Mesenteric fat pad (tissue), 1 donor: ENCODE results near the gene VPS11. TPM values are rescaled to one million over a fixed set of nuclear protein-coding genes. Genes with fewer than 3 reads are reported as not detected.

Source experiments
- DNase-seq: peaks from one replicate; pipeline ENCODE4 v3.0.0-alpha.2; 2020; ENCODE audit warnings: low spot score
- microRNA-seq: library from miRNA; unstranded; fragments of <30 nt; microRNA quantifications from one replicate; pipeline ENCODE4 v1.2.0, GENCODE V29; 2020; ENCODE audit warnings: borderline number of aligned reads
- total RNA-seq: library from RNA; stranded (reverse); fragmentation: NEBNext Ultra II Directional; extraction: Animal tissue kit (Norgen Biotek cat#: 25700); gene quantifications from one replicate; pipeline ENCODE4 v1.2.1, GENCODE V29; 2021
- donor health status: DM: yes; HTN: yes; CAD: no.

The VPS11 gene
- total RNA-seq, 1 donor from 2014 or later, result 33.3 TPM

GRCh38 chr11:119120639-119121007 lies 53.0 kb downstream of the VPS11 start:
- peak; percentile 26 for DNase-seq

- DNase-seq, result peak; percentile 100
Measured at GRCh38 chr11:119121008-119121810, 53.6 kb downstream of the VPS11 start, which contains the start of gene HINFP. Gene HINFP (plus strand): TSS chr11:119121580. CDS start chr11:119126945, 5,365 bp downstream.

- DNase-seq, result no peak
Measured at GRCh38 chr11:119121811-119122124, 54.1 kb downstream of the VPS11 start.

DNA sequence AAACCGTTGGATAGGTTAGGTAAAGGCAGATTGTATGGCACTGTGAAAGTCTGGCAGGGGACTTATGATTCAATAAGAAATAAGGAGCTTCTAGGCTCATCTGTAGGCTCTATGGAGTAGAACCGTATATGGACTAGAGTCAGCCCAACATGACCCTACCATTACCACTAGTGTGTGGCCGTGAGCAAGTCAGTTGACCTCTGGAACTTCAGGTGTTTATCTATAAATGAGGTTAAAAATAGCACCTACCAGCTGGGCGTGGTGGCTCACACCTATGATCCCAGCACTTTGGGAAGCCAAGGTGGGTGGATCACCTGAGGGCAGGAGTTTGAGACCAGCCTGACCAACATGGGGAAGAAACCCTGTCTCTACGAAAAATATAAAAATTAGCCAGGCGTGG lies 58.2 kb downstream of the VPS11 start:
- DNase-seq, result peak; percentile 30

- DNase-seq, result peak; percentile 45
Measured at GRCh38 chr11:119126675-119127268, 59.2 kb downstream of the VPS11 start.

- peak; percentile 39 for DNase-seq
Measured at GRCh38 chr11:119130662-119131061, 63.0 kb downstream of the VPS11 start.

Small RNA genes within 50 kb of the gene (microRNA-seq; reads per million reads assigned to microRNA genes)
- gene MIR3656, result not detected

Other genes starting within 250 kb of the VPS11 start
- not detected for gene CXCR5, start 183.9 kb upstream of the VPS11 start, total RNA-seq
- gene BCL9L, start 141.9 kb upstream of the VPS11 start, total RNA-seq, result 86.4 TPM
- not detected for gene UPK2, start 111.5 kb upstream of the VPS11 start, total RNA-seq
- gene FOXR1, start 96.1 kb upstream of the VPS11 start, total RNA-seq, result not detected
- gene CENATAC, start 69.7 kb upstream of the VPS11 start, total RNA-seq, result 34.8 TPM
- 953 TPM for gene RPS25, start 49.5 kb upstream of the VPS11 start, total RNA-seq
- 52.8 TPM for gene TRAPPC4, start 49.1 kb upstream of the VPS11 start, total RNA-seq
- gene SLC37A4, start 36.9 kb upstream of the VPS11 start, total RNA-seq, result 10.2 TPM
- 115 TPM for gene HYOU1, start 10.6 kb upstream of the VPS11 start, total RNA-seq
- 22.2 TPM for gene HMBS, start 17.1 kb downstream of the VPS11 start, total RNA-seq
- gene DPAGT1, start 34.0 kb downstream of the VPS11 start, total RNA-seq, result 40.9 TPM
- gene C2CD2L, start 39.5 kb downstream of the VPS11 start, total RNA-seq, result 11.0 TPM
- gene HINFP, start 53.8 kb downstream of the VPS11 start, total RNA-seq, result 13.5 TPM
- gene ABCG4, start 81.2 kb downstream of the VPS11 start, total RNA-seq, result not detected
- 16.3 TPM for gene NLRX1, start 100.9 kb downstream of the VPS11 start, total RNA-seq
- not detected for gene NHERF4, start 117.7 kb downstream of the VPS11 start, total RNA-seq
- 30.4 TPM for gene CBL, start 138.5 kb downstream of the VPS11 start, total RNA-seq
- 550 TPM for gene MCAM, start 249.3 kb downstream of the VPS11 start, total RNA-seq